ENCODE measurements around the gene PLA2G12A.

Gene PLA2G12A

GRCh38 chr4:109673303-109673702 lies 56.6 kb downstream of the PLA2G12A start:
- ATAC-seq (ENCODE audit: low read depth) (no peak), DNase-seq (ENCODE audit: low spot score) (no peak)
- no peak for TF ChIP-seq CTCF (IDR thresholded peaks at IDR 0.05; ENCODE audit: poor library complexity, severe bottlenecking)
- Histone ChIP-seq H3K27me3 (ENCODE audit: insufficient read depth, poor library complexity, severe bottlenecking) (no peaks in the 10 kb centered on the region), H3K9me3 (ENCODE audit: severe bottlenecking) (no peaks in the 10 kb centered on the region), H3K4me1 (ENCODE audit: insufficient read depth, poor library complexity, severe bottlenecking) (no peaks in the 10 kb centered on the region), H3K36me3 (ENCODE audit: low read depth) (no peaks in the 10 kb centered on the region), H3K27ac (ENCODE audit: poor library complexity, severe bottlenecking) (no peak overlapping the region), H3K4me3 (ENCODE audit: severe bottlenecking) (no peak overlapping the region)

GRCh38 chr4:109672169-109672930 lies 57.5 kb downstream of the PLA2G12A start:
- Histone ChIP-seq H3K36me3 (ENCODE audit: low read depth) (no peaks in the 10 kb centered on the region), H3K4me3 (ENCODE audit: severe bottlenecking) (no peak overlapping the region), H3K9me3 (ENCODE audit: severe bottlenecking) (no peaks in the 10 kb centered on the region), H3K4me1 (ENCODE audit: insufficient read depth, poor library complexity, severe bottlenecking) (no peaks in the 10 kb centered on the region), H3K27ac (ENCODE audit: poor library complexity, severe bottlenecking) (no peak overlapping the region), H3K27me3 (ENCODE audit: insufficient read depth, poor library complexity, severe bottlenecking) (no peaks in the 10 kb centered on the region)
- TF ChIP-seq CTCF (IDR thresholded peaks at IDR 0.05; ENCODE audit: poor library complexity, severe bottlenecking): no peak
- DNase-seq (ENCODE audit: low spot score) (no peak), ATAC-seq (ENCODE audit: low read depth) (no peak)

- H3K36me3 ChIP-seq (ENCODE audit: low read depth): no peaks in the 10 kb centered on the region
- no peak for TF ChIP-seq CTCF (IDR thresholded peaks at IDR 0.05; ENCODE audit: poor library complexity, severe bottlenecking)
- ATAC-seq (ENCODE audit: low read depth) (no peak), DNase-seq (ENCODE audit: low spot score) (no peak)
- H3K27ac ChIP-seq (ENCODE audit: poor library complexity, severe bottlenecking): no peak overlapping the region
- H3K27me3 ChIP-seq (ENCODE audit: insufficient read depth, poor library complexity, severe bottlenecking): no peaks in the 10 kb centered on the region
- H3K4me3 ChIP-seq (ENCODE audit: severe bottlenecking): no peak overlapping the region
- no peaks in the 10 kb centered on the region for H3K9me3 ChIP-seq (ENCODE audit: severe bottlenecking)
- no peaks in the 10 kb centered on the region for H3K4me1 ChIP-seq (ENCODE audit: insufficient read depth, poor library complexity, severe bottlenecking)
Measured at GRCh38 chr4:109671350-109671749, 58.5 kb downstream of the PLA2G12A start.

- no peak for ATAC-seq (ENCODE audit: low read depth)
Measured at GRCh38 chr4:109665783-109666485, 63.9 kb downstream of the PLA2G12A start.

More at GRCh38 chr4:109665783-109666485, 63.9 kb downstream of the PLA2G12A start:
- no peaks in the 10 kb centered on the region for H3K36me3 ChIP-seq (ENCODE audit: low read depth)
- no peak overlapping the region for H3K27ac ChIP-seq (ENCODE audit: poor library complexity, severe bottlenecking)
- no peak for DNase-seq (ENCODE audit: low spot score)
- H3K27me3 ChIP-seq (ENCODE audit: insufficient read depth, poor library complexity, severe bottlenecking): no peaks in the 10 kb centered on the region
- no peaks in the 10 kb centered on the region for H3K9me3 ChIP-seq (ENCODE audit: severe bottlenecking)
- H3K4me1 ChIP-seq (ENCODE audit: insufficient read depth, poor library complexity, severe bottlenecking): no peaks in the 10 kb centered on the region
- TF ChIP-seq CTCF (IDR thresholded peaks at IDR 0.05; ENCODE audit: poor library complexity, severe bottlenecking): no peak
- H3K4me3 ChIP-seq (ENCODE audit: severe bottlenecking): no peak overlapping the region
